ENCODE results near the gene ZNF664.

ZNF664 gene

GRCh38 chr12:123972457-123973401 is at the start of gene ZNF664, which contains the start of gene CCDC92:
TSS of gene ZNF664 (plus strand) at chr12:123973215. CDS start at chr12:124012145, 38,930 bp downstream.
TSS of gene CCDC92 (minus strand) at chr12:123972831. CDS start at chr12:123944305, 28,526 bp downstream.
- peak; percentile 90 for DNase-seq

GRCh38 chr12:123923927-123924326 is 49.1 kb upstream of the ZNF664 start:
- DNase-seq = no peak

- no peak for DNase-seq
Measured at GRCh38 chr12:123924539-123924938, 48.5 kb upstream of the ZNF664 start.

GRCh38 chr12:123928274-123928865 is 44.6 kb upstream of the ZNF664 start:
- DNase-seq = no peak

- DNase-seq = no peak
Measured at GRCh38 chr12:123928897-123929296, 44.1 kb upstream of the ZNF664 start.

GRCh38 chr12:123929946-123930583 is 43.0 kb upstream of the ZNF664 start:
- no peak for DNase-seq

- no peak for DNase-seq
Measured at GRCh38 chr12:123931686-123932321, 41.2 kb upstream of the ZNF664 start.

- no peak for DNase-seq
Measured at GRCh38 chr12:123933214-123933613, 39.8 kb upstream of the ZNF664 start.

GRCh38 chr12:123934016-123934620 is 38.9 kb upstream of the ZNF664 start:
- no peak for DNase-seq

- DNase-seq = peak; percentile 46
Measured at GRCh38 chr12:123934829-123935228, 38.2 kb upstream of the ZNF664 start.

GRCh38 chr12:123935956-123936355 is 37.1 kb upstream of the ZNF664 start:
- no peak for DNase-seq

GRCh38 chr12:123936471-123936870 is 36.5 kb upstream of the ZNF664 start:
- DNase-seq = no peak

GRCh38 chr12:123936956-123937706 is 35.9 kb upstream of the ZNF664 start:
- DNase-seq = no peak

GRCh38 chr12:123937707-123938591 is 35.1 kb upstream of the ZNF664 start:
- DNase-seq = peak; percentile 19

- no peak for DNase-seq
Measured at GRCh38 chr12:123938679-123939480, 34.1 kb upstream of the ZNF664 start.

- no peak for DNase-seq
Measured at GRCh38 chr12:123939716-123940626, 33.0 kb upstream of the ZNF664 start.

- DNase-seq = no peak
Measured at GRCh38 chr12:123940627-123940966, 32.4 kb upstream of the ZNF664 start.

GRCh38 chr12:123941000-123941399 is 32.0 kb upstream of the ZNF664 start:
- no peak for DNase-seq

Measured in fibroblast of upper back skin (primary cell).